PC-3 (cell line): ENCODE data around the gene PPM1D.
"Not testable (repeated sequence)": the region's sequence is repeated elsewhere in the genome, so short reads cannot be mapped to it uniquely, and the experiment has no call there.

Experiments used
- CTCF ChIP-seq: fragments of 300-600 bp; sonication (generic); conservative IDR thresholded peaks from 2 replicates; pipeline ENCODE4 v1.5.1; 2017; ENCODE audit warnings: antibody characterized with exemption, low read depth, mild to moderate bottlenecking, low read length
- EZH2 ChIP-seq: fragments of 300-600 bp; sonication (generic); IDR thresholded peaks from one replicate; pipeline ENCODE4 v1.6.1; 2017; ENCODE audit warnings: antibody characterized with exemption, mild to moderate bottlenecking, low read length; ENCODE audit not compliant: unreplicated experiment

GRCh38 chr17:60674637-60675036, 74.6 kb downstream of the PPM1D start:
- TF ChIP-seq CTCF, EZH2: not testable (repeated sequence)
